Nephron progenitor cell (in vitro differentiated cells): ENCODE measurements around the gene NUDT1.
"Not testable (repeated sequence)": the region's sequence is repeated elsewhere in the genome, so short reads cannot be mapped to it uniquely, and the experiment has no call there.

Experiments
- DNase-seq: peaks from one replicate; pipeline ENCODE4 v3.0.0; 2021
- H3K27ac Mint-ChIP-seq: 2 replicates; pipeline ENCODE4 v1.8.0; 2021; ENCODE audit warnings: mild to moderate bottlenecking, moderate library complexity, mixed read lengths
- H3K27me3 Mint-ChIP-seq: 2 replicates; pipeline ENCODE4 v1.8.0; 2021; ENCODE audit warnings: mild to moderate bottlenecking, low read depth, mixed read lengths; ENCODE audit not compliant: poor library complexity
- H3K36me3 Mint-ChIP-seq: 2 replicates; pipeline ENCODE4 v1.8.0; 2021; ENCODE audit warnings: low read depth, mixed read lengths
- H3K4me1 Mint-ChIP-seq: 2 replicates; pipeline ENCODE4 v1.8.0; 2021; ENCODE audit warnings: mixed read lengths
- H3K4me3 Mint-ChIP-seq: 2 replicates; pipeline ENCODE4 v1.8.0; 2021; ENCODE audit warnings: mild to moderate bottlenecking, moderate library complexity, mixed read lengths
- H3K9me3 Mint-ChIP-seq: 2 replicates; pipeline ENCODE4 v1.8.0; 2021; ENCODE audit warnings: mild to moderate bottlenecking, moderate library complexity, mixed read lengths
- TF ChIP-seq, protein P1 (sequence below): fragments of 200-600 bp; sonication (generic); IDR thresholded peaks from 2 replicates; pipeline ENCODE4 v1.5.0; 2021; ENCODE audit warnings: antibody characterized with exemption

NUDT1 gene

DNA sequence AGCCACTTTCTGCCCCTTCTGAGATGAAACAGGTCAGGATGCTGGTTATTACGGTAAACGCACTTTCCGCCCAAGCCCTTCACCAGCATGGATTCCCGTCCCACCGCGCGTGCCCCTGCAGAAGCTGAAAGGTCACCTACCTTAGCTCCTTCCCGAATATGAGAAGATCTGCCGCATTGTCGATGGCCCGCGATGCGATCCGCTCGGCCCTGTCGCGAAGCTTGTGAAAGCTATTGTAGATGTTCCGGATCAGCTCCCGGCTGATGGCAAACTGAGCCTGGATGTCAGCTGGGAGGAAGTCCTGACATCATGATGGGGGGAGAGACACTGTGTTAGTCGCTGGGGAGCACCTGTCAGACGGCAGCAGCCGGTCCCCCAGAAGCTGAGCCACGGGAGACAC lies 22.1 kb downstream of the NUDT1 start:
- peaks cover 22% of the 10 kb centered on the region for H3K4me1 Mint-ChIP-seq
- H3K27me3 Mint-ChIP-seq = no peaks in the 10 kb centered on the region
- no peak for DNase-seq
- peak overlapping the region; percentile 20 for H3K4me3 Mint-ChIP-seq
- TF ChIP-seq, protein P1, sequence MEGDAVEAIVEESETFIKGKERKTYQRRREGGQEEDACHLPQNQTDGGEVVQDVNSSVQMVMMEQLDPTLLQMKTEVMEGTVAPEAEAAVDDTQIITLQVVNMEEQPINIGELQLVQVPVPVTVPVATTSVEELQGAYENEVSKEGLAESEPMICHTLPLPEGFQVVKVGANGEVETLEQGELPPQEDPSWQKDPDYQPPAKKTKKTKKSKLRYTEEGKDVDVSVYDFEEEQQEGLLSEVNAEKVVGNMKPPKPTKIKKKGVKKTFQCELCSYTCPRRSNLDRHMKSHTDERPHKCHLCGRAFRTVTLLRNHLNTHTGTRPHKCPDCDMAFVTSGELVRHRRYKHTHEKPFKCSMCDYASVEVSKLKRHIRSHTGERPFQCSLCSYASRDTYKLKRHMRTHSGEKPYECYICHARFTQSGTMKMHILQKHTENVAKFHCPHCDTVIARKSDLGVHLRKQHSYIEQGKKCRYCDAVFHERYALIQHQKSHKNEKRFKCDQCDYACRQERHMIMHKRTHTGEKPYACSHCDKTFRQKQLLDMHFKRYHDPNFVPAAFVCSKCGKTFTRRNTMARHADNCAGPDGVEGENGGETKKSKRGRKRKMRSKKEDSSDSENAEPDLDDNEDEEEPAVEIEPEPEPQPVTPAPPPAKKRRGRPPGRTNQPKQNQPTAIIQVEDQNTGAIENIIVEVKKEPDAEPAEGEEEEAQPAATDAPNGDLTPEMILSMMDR = no peak
- H3K27ac Mint-ChIP-seq = peak overlapping the region; percentile 75
- peaks cover 48% of the 10 kb centered on the region for H3K36me3 Mint-ChIP-seq
- peaks cover 8% of the 10 kb centered on the region for H3K9me3 Mint-ChIP-seq

DNA sequence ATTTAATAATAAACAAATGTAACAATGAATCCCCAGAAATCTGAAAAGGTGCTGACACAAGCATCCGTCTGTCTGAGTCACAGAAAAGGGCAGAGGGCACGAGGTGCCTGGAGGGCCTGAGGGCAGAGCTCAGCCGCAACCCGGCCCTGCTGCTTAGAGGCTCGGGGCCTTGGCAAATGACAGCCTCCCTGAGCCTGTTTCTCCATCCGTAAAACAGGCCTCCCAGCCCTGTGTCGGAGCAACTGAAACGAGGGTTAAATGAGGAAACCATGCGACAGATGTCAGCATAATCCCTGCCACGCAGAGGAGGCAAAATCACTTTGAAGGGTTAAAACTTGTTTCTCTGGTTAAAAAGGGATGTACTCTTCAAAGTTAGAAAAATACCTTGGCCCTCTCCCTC lies 24.9 kb downstream of the NUDT1 start:
- Mint-ChIP-seq H3K4me3 (no peak overlapping the region), H3K27ac (peak overlapping the region; percentile 59), H3K9me3 (peaks cover 13% of the 10 kb centered on the region), H3K36me3 (peaks cover 53% of the 10 kb centered on the region), H3K27me3 (no peaks in the 10 kb centered on the region), H3K4me1 (peaks cover 31% of the 10 kb centered on the region)
- TF ChIP-seq, protein P1 = no peak
- DNase-seq = no peak

DNA sequence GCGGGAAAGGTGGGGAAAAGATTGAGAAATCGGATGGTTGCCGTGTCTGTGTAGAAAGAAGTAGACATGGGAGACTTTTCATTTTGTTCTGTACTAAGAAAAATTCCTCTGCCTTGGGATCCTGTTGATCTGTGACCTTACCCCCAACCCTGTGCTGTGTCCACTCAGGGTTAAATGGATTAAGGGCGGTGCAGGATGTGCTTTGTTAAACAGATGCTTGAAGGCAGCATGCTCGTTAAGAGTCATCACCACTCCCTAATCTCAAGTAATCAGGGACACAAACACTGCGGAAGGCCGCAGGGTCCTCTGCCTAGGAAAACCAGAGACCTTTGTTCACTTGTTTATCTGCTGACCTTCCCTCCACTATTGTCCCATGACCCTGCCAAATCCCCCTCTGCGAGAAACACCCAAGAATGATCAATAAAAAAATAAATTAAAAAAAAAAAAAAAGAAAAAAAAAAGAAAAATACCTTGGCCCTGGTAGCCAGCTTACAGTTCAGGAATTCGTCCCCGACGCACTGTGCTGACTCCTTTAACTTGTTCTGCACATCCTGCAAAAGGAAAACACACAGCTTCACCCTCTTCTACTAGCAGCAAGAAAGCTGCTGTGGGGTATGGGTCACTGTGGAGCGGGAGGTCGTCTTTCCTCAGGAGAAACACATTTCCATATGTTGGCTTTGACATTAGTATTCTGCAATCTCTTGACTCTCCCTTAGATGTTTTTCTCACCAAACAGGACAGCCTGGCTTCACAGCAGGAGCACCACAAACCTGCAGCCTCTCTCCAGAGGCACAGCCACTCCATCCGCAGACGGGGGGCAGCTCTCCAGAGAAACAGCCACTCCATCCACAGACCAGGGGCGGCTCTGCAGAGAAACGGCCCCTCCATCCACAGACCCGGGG lies 27.3 kb downstream of the NUDT1 start:
- Mint-ChIP-seq H3K27ac (peak overlapping the region; percentile 17), H3K4me3 (peak overlapping the region; percentile 52), H3K36me3 (peaks cover 49% of the 10 kb centered on the region), H3K4me1 (peaks cover 28% of the 10 kb centered on the region), H3K9me3 (peaks cover 13% of the 10 kb centered on the region)
- DNase-seq, H3K27me3 Mint-ChIP-seq: not testable (repeated sequence)

DNA sequence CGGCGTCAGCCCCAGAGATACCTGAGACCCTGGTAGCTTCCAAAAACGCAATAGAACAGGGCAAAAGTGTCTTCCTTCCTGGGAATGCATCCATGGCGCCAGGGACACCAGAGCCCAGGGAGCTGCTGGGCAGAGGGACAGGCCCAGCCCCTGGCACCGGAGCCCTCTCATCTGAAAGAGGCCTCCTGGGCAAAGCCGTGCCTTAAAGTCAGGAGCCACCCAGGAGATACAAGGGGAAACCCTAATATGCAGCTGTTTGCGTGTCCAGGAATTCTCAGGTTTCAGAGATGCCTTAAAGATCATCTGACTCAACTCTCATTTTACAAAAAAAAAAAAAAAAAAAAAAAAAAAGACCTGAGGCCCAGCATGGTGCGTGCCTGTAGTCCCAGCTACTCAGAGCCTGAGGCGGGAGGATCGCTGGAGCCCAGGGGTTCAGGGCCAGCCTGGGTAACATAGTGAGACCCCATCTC lies 28.0 kb downstream of the NUDT1 start:
- TF ChIP-seq, protein P1 = no peak
- Mint-ChIP-seq H3K27me3 (peaks cover 3% of the 10 kb centered on the region), H3K9me3 (peaks cover 13% of the 10 kb centered on the region), H3K27ac (no peak overlapping the region), H3K4me3 (no peak overlapping the region), H3K4me1 (peaks cover 27% of the 10 kb centered on the region), H3K36me3 (peaks cover 47% of the 10 kb centered on the region)
- no peak for DNase-seq

DNA sequence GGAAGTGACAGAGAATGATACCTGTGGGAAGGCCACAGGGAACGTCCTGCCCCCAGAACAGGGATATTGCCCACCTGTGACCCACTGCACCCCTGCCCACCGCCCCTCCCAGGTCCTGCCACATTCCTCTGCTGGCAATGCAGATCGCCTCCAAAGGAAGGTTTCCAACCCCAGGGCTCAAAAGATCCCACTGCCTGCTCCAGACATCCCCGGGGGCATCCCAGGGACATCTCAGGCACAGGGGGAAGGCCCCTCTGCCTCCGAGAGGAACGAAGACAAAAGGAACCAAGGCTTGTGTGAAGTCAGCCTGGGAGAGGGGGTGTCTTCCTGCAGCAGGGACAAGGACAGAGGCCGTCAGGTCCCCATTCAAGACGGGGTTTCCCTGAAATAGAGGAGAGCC lies 28.5 kb downstream of the NUDT1 start:
- peaks cover 27% of the 10 kb centered on the region for H3K4me1 Mint-ChIP-seq
- H3K4me3 Mint-ChIP-seq = no peak overlapping the region
- H3K36me3 Mint-ChIP-seq = peaks cover 44% of the 10 kb centered on the region
- TF ChIP-seq, protein P1 = no peak
- peaks cover 3% of the 10 kb centered on the region for H3K27me3 Mint-ChIP-seq
- H3K27ac Mint-ChIP-seq = peak overlapping the region; percentile 29
- H3K9me3 Mint-ChIP-seq = peaks cover 13% of the 10 kb centered on the region
- DNase-seq = no peak

DNA sequence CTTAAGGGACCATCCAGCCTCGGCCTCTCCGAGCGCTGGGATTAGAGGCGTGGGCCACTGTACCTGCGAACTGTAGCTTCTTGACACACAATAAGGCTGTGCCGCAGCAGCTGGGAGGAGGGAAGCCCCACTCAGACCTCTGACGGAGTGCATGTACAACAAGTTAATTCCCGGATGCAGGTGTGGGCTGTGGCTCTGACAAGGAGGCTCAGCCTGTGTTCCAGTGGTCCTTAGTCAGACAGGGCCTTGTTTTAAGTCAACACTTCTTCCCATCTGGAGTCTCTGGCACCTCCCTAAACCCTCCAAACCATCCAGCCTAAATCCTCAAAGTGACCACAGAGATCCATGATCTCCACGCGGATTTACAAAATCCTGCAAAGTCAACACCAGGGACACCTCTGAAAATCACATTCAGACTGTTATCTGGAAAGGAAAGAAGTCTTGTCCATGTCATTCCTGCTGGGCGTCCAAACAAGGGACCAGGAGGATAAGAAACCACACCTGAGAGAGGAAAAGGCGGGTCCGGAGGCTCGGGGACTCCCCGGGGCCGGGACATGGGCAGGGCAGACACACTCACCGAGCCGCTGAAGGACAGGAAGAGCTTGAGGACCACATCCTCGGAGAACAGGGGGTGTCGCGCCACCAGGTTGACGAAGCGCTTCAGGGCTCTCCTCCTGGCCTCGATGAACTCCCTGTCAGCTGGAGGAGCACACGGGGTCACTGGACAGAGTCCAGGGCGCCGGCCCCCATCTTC lies 29.4 kb downstream of the NUDT1 start:
- Mint-ChIP-seq H3K36me3 (peaks cover 39% of the 10 kb centered on the region), H3K27ac (no peak overlapping the region), H3K9me3 (peaks cover 13% of the 10 kb centered on the region), H3K4me3 (no peak overlapping the region), H3K4me1 (peaks cover 27% of the 10 kb centered on the region), H3K27me3 (peaks cover 3% of the 10 kb centered on the region)
- TF ChIP-seq, protein P1 = no peak
- no peak for DNase-seq
